ENCODE measurements around the gene VGF.

The VGF gene

GRCh38 chr7:101165075-101165957 is at the start of gene VGF:
Gene VGF (minus strand): TSS chr7:101165569. CDS start chr7:101164843, 726 bp downstream.
- ChIA-PET POLR2A (interaction anchor here (0.6 to 0.7 kb wide), 2 partner anchors 11 to 70 kb away, joined by 3 read pairs; partner anchors contain the start of gene AP1S1), CTCF (interaction anchor here (1.0 to 2.2 kb wide), 7 partner anchors 8 to 117 kb away, joined by 3 to 13 read pairs (median 4); no protein-coding TSS in a partner anchor)
- DNase-seq (ENCODE audit: extremely low spot score) = peak; percentile 97

GRCh38 chr7:101212014-101212413 is 46.6 kb upstream of the VGF start:
- POLR2A ChIA-PET = no interaction called here
- no peak for TF ChIP-seq CTCF (IDR thresholded peaks at IDR 0.05; ENCODE audit: control extremely low read depth, extremely low read depth, low read depth, missing control alignments)
- CTCF ChIA-PET = interaction anchor here (1.3 to 2.1 kb wide), 2 partner anchors 19 to 68 kb away, joined by 3 to 4 read pairs; no protein-coding TSS in a partner anchor
- no peak for DNase-seq (ENCODE audit: extremely low spot score)

More at GRCh38 chr7:101165075-101165957, at the start of gene VGF:
- TF ChIP-seq CTCF (IDR thresholded peaks at IDR 0.05; ENCODE audit: control extremely low read depth, extremely low read depth, low read depth, missing control alignments) = no peak

DNA sequence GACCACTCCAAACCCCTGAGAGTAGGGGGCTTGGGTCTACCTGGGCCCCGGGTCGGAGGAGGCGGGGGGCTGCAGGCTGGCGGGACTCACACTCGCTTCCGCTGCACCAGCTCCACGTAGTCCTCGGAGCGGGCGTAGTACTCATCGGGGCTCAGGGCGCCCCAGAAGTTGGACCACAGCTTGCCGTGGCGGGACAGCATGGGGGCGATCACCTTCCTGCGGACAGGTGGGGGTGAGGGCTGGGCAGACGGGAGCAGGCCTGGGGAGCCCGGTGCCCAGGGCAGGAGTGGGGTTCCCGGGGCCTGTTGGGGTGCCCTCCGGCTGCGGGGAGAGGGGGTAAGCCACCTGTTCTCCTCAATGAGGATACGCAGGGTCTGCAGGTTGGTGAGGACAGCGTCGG is 46.1 kb upstream of the VGF start:
- no peak for DNase-seq (ENCODE audit: extremely low spot score)
- ChIA-PET CTCF (interaction anchor here (1.3 to 2.1 kb wide), 3 partner anchors 19 to 68 kb away, joined by 3 to 5 read pairs (median 4); partner anchors contain the start of gene FIS1), POLR2A (no interaction called here)
- no peak for TF ChIP-seq CTCF (IDR thresholded peaks at IDR 0.05; ENCODE audit: control extremely low read depth, extremely low read depth, low read depth, missing control alignments)

- ChIA-PET POLR2A (no interaction called here), CTCF (interaction anchor here (0.8 to 0.9 kb wide), 2 partner anchors 17 to 581 kb away, joined by 3 to 4 read pairs; no protein-coding TSS in a partner anchor)
- no peak for DNase-seq (ENCODE audit: extremely low spot score)
- no peak for TF ChIP-seq CTCF (IDR thresholded peaks at IDR 0.05; ENCODE audit: control extremely low read depth, extremely low read depth, low read depth, missing control alignments)
These were observed 44.8 kb upstream of the VGF start for GRCh38 chr7:101210143-101210542.

- no peak for TF ChIP-seq CTCF (IDR thresholded peaks at IDR 0.05; ENCODE audit: control extremely low read depth, extremely low read depth, low read depth, missing control alignments)
- CTCF ChIA-PET = interaction anchor here (1.1 kb wide), 1 partner anchor 16 kb away, joined by 4 read pairs; no protein-coding TSS in a partner anchor
- POLR2A ChIA-PET = no interaction called here
- DNase-seq (ENCODE audit: extremely low spot score) = no peak
These were observed 43.4 kb upstream of the VGF start for GRCh38 chr7:101208794-101209193.

DNA sequence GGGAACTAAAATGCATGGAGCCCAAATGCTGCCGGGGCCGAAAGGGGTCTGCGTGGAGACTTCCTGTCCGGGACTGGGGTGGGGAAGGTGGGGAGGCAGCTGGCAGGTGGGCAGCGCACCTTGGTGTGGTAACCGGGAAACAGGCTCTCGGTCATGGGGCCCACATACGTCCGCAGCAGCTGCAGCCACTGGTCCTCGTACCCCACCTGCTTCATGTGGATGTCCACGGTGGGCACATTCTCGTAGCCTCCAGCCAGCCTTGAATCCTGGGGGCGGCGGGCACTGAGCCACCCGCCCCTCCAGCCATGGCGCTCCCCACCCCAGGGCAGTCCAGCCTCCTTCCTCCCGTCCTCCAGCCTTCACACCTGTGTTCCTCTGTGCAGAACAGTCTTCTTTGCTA is 42.1 kb upstream of the VGF start:
- no peak for DNase-seq (ENCODE audit: extremely low spot score)
- ChIA-PET POLR2A (no interaction called here), CTCF (interaction anchor here (1.3 to 2.9 kb wide), 2 partner anchors 10 to 15 kb away, joined by 7 to 9 read pairs; partner anchors contain the start of genes PLOD3 and ZNHIT1)
- TF ChIP-seq CTCF (IDR thresholded peaks at IDR 0.05; ENCODE audit: control extremely low read depth, extremely low read depth, low read depth, missing control alignments) = no peak

All from GM10248 (cell line).